ENCODE measurements around the gene STAT5B.

DNA sequence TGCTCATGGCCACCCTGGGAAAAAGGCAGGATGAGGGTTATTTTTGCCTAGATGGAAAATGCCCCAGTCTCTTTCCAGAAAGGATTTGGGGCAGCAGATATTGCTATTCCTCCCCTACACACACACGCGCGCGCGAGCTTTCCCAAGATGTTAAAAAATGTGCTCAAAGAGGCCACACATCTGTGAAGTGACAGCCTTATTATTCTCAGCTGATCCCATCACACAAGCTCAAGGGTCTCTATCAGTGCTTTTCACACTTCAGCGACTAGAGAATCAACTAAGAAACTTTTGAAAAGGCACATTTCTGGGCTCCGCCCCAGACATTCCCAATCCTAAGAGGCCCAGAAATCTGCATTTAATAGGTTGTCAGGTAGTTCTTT, 115.7 kb downstream of the STAT5B start:
- TF ChIP-seq, protein P1, sequence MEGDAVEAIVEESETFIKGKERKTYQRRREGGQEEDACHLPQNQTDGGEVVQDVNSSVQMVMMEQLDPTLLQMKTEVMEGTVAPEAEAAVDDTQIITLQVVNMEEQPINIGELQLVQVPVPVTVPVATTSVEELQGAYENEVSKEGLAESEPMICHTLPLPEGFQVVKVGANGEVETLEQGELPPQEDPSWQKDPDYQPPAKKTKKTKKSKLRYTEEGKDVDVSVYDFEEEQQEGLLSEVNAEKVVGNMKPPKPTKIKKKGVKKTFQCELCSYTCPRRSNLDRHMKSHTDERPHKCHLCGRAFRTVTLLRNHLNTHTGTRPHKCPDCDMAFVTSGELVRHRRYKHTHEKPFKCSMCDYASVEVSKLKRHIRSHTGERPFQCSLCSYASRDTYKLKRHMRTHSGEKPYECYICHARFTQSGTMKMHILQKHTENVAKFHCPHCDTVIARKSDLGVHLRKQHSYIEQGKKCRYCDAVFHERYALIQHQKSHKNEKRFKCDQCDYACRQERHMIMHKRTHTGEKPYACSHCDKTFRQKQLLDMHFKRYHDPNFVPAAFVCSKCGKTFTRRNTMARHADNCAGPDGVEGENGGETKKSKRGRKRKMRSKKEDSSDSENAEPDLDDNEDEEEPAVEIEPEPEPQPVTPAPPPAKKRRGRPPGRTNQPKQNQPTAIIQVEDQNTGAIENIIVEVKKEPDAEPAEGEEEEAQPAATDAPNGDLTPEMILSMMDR (IDR thresholded peaks at IDR 0.05) = no peak
- TF ChIP-seq POLR2A (IDR thresholded peaks at IDR 0.05) = no peak
